ENCODE data around the gene RAPGEF5.

Gene RAPGEF5

GRCh38 chr7:22377703-22378102 is 20.7 kb upstream of the RAPGEF5 start:
- DNase-seq (ENCODE audit: low spot score), result no peak

GRCh38 chr7:22375359-22376048 is 18.6 kb upstream of the RAPGEF5 start:
- no peak for DNase-seq (ENCODE audit: low spot score)

GRCh38 chr7:22373911-22374310 is 17.0 kb upstream of the RAPGEF5 start:
- no peak for DNase-seq (ENCODE audit: low spot score)

- DNase-seq (ENCODE audit: low spot score), result no peak
Measured at GRCh38 chr7:22373388-22373787, 16.4 kb upstream of the RAPGEF5 start.

- DNase-seq (ENCODE audit: low spot score), result no peak
Measured at GRCh38 chr7:22372863-22373262, 15.9 kb upstream of the RAPGEF5 start.

GRCh38 chr7:22371878-22372277 is 14.9 kb upstream of the RAPGEF5 start:
- no peak for DNase-seq (ENCODE audit: low spot score)

- peak; percentile 73 for DNase-seq (ENCODE audit: low spot score)
Measured at GRCh38 chr7:22364900-22365299, 7.9 kb upstream of the RAPGEF5 start.

GRCh38 chr7:22363756-22364422 is 6.9 kb upstream of the RAPGEF5 start:
- DNase-seq (ENCODE audit: low spot score), result peak; percentile 49

- no peak for DNase-seq (ENCODE audit: low spot score)
Measured at GRCh38 chr7:22361795-22362194, 4.8 kb upstream of the RAPGEF5 start.

GRCh38 chr7:22361320-22361719 is 4.4 kb upstream of the RAPGEF5 start:
- DNase-seq (ENCODE audit: low spot score), result no peak

GRCh38 chr7:22358820-22359697 is 2.1 kb upstream of the RAPGEF5 start:
- DNase-seq (ENCODE audit: low spot score), result no peak

- DNase-seq (ENCODE audit: low spot score), result no peak
Measured at GRCh38 chr7:22357311-22358175, 589 bp upstream of the RAPGEF5 start.

- peak; percentile 62 for DNase-seq (ENCODE audit: low spot score)
Measured at GRCh38 chr7:22356010-22356691, 803 bp downstream of the RAPGEF5 start.

GRCh38 chr7:22355620-22356009 is 1.3 kb downstream of the RAPGEF5 start:
- DNase-seq (ENCODE audit: low spot score), result no peak

- DNase-seq (ENCODE audit: low spot score), result no peak
Measured at GRCh38 chr7:22354462-22354861, 2.5 kb downstream of the RAPGEF5 start.

- DNase-seq (ENCODE audit: low spot score), result no peak
Measured at GRCh38 chr7:22352887-22353286, 4.1 kb downstream of the RAPGEF5 start.

- DNase-seq (ENCODE audit: low spot score), result no peak
Measured at GRCh38 chr7:22351878-22352277, 5.1 kb downstream of the RAPGEF5 start.

GRCh38 chr7:22351329-22351692 is 5.6 kb downstream of the RAPGEF5 start:
- DNase-seq (ENCODE audit: low spot score), result no peak

GRCh38 chr7:22350466-22351328 is 6.3 kb downstream of the RAPGEF5 start:
- no peak for DNase-seq (ENCODE audit: low spot score)

- no peak for DNase-seq (ENCODE audit: low spot score)
Measured at GRCh38 chr7:22348379-22348778, 8.6 kb downstream of the RAPGEF5 start.
